ENCODE measurements around the gene TEF. TPM values are rescaled to one million over a fixed set of nuclear protein-coding genes. Genes with fewer than 3 reads are reported as not detected.

Gene TEF
- total and polyA plus RNA-seq, 4 donors: 5.7 to 16.2 (median 10.2) TPM

DNA sequence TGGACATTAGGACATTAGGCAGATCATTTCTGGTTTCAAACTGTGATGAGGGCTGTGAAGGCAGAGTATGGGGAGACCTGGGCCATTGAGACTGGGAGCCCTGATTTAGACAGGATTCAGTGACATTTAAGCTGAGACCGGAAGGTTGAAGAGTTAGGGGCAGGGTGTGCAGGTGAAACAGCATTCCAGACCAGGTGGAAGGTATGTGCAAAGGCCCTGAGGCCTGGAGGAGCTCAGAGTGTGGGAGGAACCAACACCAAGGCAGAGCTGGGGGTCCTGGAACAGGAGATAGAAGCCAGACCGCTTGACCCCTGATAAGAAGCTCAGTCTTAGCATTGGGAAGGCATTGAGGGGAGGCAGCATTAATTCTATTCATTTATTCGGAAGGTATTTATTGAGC lies 47.9 kb upstream of the TEF start (continued):
- TF ChIP-seq EGR1 (IDR thresholded peaks at IDR 0.05; ENCODE audit: low read depth in 2 of 2): no peak

DNA sequence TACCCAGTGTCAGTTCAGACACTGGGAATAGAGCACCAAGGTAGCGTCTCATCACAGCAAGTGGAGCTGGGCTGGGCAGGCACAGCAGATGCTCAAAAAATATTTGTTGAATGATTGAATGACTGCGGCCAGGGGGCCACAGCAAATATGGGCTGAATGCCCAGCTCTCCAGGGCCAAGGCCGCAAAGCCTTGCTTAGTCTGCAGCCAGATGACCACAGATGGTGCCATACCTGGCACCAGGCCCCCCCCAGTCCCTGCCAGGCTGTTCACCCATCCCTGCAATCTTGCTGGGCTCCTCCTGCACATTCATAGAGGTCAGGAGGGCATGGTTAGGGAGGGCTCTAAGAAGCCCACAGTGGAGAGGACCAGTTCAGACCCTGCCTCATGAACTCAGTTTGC lies 47.5 kb upstream of the TEF start:
- Histone ChIP-seq H3K4me1 (ENCODE audit: control insufficient read depth in 4 of 4, insufficient read depth in 4 of 4, low read length in 3 of 4) (peaks cover 3 to 22% (median 17%) of the 10 kb centered on the region in 4 donors), H3K4me3 (ENCODE audit: low read depth in 1 of 3, low read length in 3 of 3) (no peak overlapping the region), H3K27ac (ENCODE audit: low read depth in 1 of 2, low read length in 2 of 2) (no peak overlapping the region), H3K27me3 (ENCODE audit: control insufficient read depth in 4 of 4, insufficient read depth in 4 of 4, low read length in 3 of 4) (no peaks in the 10 kb centered on the region), H3K9ac (ENCODE audit: low read depth in 1 of 2, low read length in 2 of 2) (no peak overlapping the region), H3K9me3 (ENCODE audit: control insufficient read depth in 4 of 4, low read length in 3 of 4) (no peaks in the 10 kb centered on the region), H3K36me3 (ENCODE audit: control insufficient read depth in 4 of 4, insufficient read depth in 3 of 4, low read depth in 1 of 4, low read length in 3 of 4) (peaks cover 10 to 48% (median 19%) of the 10 kb centered on the region in 4 donors)
- DNase-seq (ENCODE audit: low spot score): no peak
- TF ChIP-seq YY1 (IDR thresholded peaks at IDR 0.05): peak; percentile 38
- TF ChIP-seq, protein P1, sequence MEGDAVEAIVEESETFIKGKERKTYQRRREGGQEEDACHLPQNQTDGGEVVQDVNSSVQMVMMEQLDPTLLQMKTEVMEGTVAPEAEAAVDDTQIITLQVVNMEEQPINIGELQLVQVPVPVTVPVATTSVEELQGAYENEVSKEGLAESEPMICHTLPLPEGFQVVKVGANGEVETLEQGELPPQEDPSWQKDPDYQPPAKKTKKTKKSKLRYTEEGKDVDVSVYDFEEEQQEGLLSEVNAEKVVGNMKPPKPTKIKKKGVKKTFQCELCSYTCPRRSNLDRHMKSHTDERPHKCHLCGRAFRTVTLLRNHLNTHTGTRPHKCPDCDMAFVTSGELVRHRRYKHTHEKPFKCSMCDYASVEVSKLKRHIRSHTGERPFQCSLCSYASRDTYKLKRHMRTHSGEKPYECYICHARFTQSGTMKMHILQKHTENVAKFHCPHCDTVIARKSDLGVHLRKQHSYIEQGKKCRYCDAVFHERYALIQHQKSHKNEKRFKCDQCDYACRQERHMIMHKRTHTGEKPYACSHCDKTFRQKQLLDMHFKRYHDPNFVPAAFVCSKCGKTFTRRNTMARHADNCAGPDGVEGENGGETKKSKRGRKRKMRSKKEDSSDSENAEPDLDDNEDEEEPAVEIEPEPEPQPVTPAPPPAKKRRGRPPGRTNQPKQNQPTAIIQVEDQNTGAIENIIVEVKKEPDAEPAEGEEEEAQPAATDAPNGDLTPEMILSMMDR (IDR thresholded peaks at IDR 0.05; ENCODE audit: low read depth, low read length, missing input control): peak; percentile 12
- TF ChIP-seq FOXA1 (IDR thresholded peaks at IDR 0.05): no peak
- TF ChIP-seq, protein P2, sequence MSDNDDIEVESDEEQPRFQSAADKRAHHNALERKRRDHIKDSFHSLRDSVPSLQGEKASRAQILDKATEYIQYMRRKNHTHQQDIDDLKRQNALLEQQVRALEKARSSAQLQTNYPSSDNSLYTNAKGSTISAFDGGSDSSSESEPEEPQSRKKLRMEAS (IDR thresholded peaks at IDR 0.05): no peak
- TF ChIP-seq GABPA (IDR thresholded peaks at IDR 0.05 in 1 of 2, conservative IDR thresholded peaks at IDR 0.05 in 1 of 2): no peak
- TF ChIP-seq TAF1 (conservative IDR thresholded peaks at IDR 0.05): no peak
- TF ChIP-seq, protein P3, sequence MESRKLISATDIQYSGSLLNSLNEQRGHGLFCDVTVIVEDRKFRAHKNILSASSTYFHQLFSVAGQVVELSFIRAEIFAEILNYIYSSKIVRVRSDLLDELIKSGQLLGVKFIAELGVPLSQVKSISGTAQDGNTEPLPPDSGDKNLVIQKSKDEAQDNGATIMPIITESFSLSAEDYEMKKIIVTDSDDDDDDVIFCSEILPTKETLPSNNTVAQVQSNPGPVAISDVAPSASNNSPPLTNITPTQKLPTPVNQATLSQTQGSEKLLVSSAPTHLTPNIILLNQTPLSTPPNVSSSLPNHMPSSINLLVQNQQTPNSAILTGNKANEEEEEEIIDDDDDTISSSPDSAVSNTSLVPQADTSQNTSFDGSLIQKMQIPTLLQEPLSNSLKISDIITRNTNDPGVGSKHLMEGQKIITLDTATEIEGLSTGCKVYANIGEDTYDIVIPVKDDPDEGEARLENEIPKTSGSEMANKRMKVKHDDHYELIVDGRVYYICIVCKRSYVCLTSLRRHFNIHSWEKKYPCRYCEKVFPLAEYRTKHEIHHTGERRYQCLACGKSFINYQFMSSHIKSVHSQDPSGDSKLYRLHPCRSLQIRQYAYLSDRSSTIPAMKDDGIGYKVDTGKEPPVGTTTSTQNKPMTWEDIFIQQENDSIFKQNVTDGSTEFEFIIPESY (IDR thresholded peaks at IDR 0.05): no peak
- TF ChIP-seq, protein P4, sequence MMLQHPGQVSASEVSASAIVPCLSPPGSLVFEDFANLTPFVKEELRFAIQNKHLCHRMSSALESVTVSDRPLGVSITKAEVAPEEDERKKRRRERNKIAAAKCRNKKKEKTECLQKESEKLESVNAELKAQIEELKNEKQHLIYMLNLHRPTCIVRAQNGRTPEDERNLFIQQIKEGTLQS (IDR thresholded peaks at IDR 0.05): no peak
- TF ChIP-seq RAD21 (IDR thresholded peaks at IDR 0.05): peak; percentile 52 to 63
- TF ChIP-seq NR2F2 (IDR thresholded peaks at IDR 0.05): no peak
- TF ChIP-seq RXRA (IDR thresholded peaks at IDR 0.05): peak; percentile 63 to 95
- TF ChIP-seq FOXA2 (IDR thresholded peaks at IDR 0.05): no peak
- no peak for TF ChIP-seq EGR1 (IDR thresholded peaks at IDR 0.05; ENCODE audit: low read depth in 2 of 2)
- TF ChIP-seq SP1 (IDR thresholded peaks at IDR 0.05): peak; percentile 39
- TF ChIP-seq HNF4G (IDR thresholded peaks at IDR 0.05): no peak
- TF ChIP-seq, protein P5, sequence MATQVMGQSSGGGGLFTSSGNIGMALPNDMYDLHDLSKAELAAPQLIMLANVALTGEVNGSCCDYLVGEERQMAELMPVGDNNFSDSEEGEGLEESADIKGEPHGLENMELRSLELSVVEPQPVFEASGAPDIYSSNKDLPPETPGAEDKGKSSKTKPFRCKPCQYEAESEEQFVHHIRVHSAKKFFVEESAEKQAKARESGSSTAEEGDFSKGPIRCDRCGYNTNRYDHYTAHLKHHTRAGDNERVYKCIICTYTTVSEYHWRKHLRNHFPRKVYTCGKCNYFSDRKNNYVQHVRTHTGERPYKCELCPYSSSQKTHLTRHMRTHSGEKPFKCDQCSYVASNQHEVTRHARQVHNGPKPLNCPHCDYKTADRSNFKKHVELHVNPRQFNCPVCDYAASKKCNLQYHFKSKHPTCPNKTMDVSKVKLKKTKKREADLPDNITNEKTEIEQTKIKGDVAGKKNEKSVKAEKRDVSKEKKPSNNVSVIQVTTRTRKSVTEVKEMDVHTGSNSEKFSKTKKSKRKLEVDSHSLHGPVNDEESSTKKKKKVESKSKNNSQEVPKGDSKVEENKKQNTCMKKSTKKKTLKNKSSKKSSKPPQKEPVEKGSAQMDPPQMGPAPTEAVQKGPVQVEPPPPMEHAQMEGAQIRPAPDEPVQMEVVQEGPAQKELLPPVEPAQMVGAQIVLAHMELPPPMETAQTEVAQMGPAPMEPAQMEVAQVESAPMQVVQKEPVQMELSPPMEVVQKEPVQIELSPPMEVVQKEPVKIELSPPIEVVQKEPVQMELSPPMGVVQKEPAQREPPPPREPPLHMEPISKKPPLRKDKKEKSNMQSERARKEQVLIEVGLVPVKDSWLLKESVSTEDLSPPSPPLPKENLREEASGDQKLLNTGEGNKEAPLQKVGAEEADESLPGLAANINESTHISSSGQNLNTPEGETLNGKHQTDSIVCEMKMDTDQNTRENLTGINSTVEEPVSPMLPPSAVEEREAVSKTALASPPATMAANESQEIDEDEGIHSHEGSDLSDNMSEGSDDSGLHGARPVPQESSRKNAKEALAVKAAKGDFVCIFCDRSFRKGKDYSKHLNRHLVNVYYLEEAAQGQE (IDR thresholded peaks at IDR 0.05): peak; percentile 59
- TF ChIP-seq HNF4A (conservative IDR thresholded peaks at IDR 0.05): peak; percentile 49 to 85
- TF ChIP-seq JUND (IDR thresholded peaks at IDR 0.05): peak in 1 of 2 donors; percentile 46
- WGBS: 35% methylated on average over 3 of the region's 3 CpGs
